ENCODE measurements around the gene C11orf86. TPM values are rescaled to one million over a fixed set of nuclear protein-coding genes. Genes with fewer than 3 reads are reported as not detected.

C11orf86 gene
- total RNA-seq, 1 experiment from 2014 or later = not detected

DNA sequence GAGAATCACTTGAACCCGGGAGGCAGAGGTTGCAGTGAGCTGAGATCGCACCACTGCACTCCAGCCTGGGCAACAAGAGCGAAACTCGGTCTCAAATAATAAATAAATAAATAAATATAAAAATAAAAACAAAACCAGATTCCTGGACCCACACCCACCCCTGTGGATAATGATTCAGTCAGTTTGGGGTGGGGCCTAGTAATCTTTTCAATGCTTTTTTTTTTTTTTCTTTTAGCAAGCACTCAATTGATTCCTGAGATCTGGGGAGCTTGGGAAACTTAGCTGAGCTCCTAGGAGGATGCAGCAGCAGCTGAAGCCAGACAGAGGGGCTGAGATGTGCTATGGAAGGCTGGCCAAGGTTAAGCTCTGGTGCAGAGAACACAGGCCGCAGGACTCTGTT is 12.3 kb upstream of the C11orf86 start:
- H3K27ac ChIP-seq (ENCODE audit: low read depth, low read length, poor library complexity, severe bottlenecking) = no peak overlapping the region
- no TSS peak for BruUV-seq (replicated peaks)
- intact Hi-C loops (cut with micrococcal nuclease; ENCODE audit: unreplicated experiment) = no loop called here
- POLR2A ChIA-PET (ENCODE audit: low non-redundant PET) = interaction anchor here (0.6 kb wide), 1 partner anchor 27 kb away, joined by 6 read pairs; no protein-coding TSS in a partner anchor
- peaks cover 10% of the 10 kb centered on the region for H3K4me1 ChIP-seq (ENCODE audit: insufficient read depth, low read length, poor library complexity, severe bottlenecking)
- no peaks in the 10 kb centered on the region for H3K27me3 ChIP-seq (replicated peaks; ENCODE audit: insufficient read depth, low read depth, low read length, poor library complexity)
- H3K9me3 ChIP-seq (ENCODE audit: low read depth, low read length, poor library complexity, severe bottlenecking) = no peaks in the 10 kb centered on the region
- H3K36me3 ChIP-seq (ENCODE audit: insufficient read depth, low read length, poor library complexity, severe bottlenecking) = no peaks in the 10 kb centered on the region
- TF ChIP-seq EZH2 (IDR thresholded peaks at IDR 0.05; ENCODE audit: borderline replicate concordance, low read depth, low read length, poor library complexity, severe bottlenecking) (no peak), CTCF (conservative IDR thresholded peaks at IDR 0.05; ENCODE audit: low read depth, low read length) (no peak)
- DNase-seq (ENCODE audit: low spot score) = no peak
- no peak overlapping the region for H3K4me3 ChIP-seq (ENCODE audit: low read depth, low read length, poor library complexity, severe bottlenecking)
- CTCF ChIA-PET = interaction anchor here (0.6 kb wide), 1 partner anchor 122 kb away, joined by 12 read pairs; no protein-coding TSS in a partner anchor

- CTCF ChIA-PET = no interaction called here
- POLR2A ChIA-PET (ENCODE audit: low non-redundant PET) = no interaction called here
Measured at GRCh38 chr11:66964495-66964894, 10.6 kb upstream of the C11orf86 start.

GRCh38 chr11:66966351-66966750 is 8.8 kb upstream of the C11orf86 start:
- Histone ChIP-seq H3K27ac (ENCODE audit: low read depth, low read length, poor library complexity, severe bottlenecking) (no peak overlapping the region), H3K9me3 (ENCODE audit: low read depth, low read length, poor library complexity, severe bottlenecking) (no peaks in the 10 kb centered on the region), H3K4me1 (ENCODE audit: insufficient read depth, low read length, poor library complexity, severe bottlenecking) (no peaks in the 10 kb centered on the region), H3K4me3 (ENCODE audit: low read depth, low read length, poor library complexity, severe bottlenecking) (no peak overlapping the region), H3K27me3 (replicated peaks; ENCODE audit: insufficient read depth, low read depth, low read length, poor library complexity) (no peaks in the 10 kb centered on the region), H3K36me3 (ENCODE audit: insufficient read depth, low read length, poor library complexity, severe bottlenecking) (no peaks in the 10 kb centered on the region)
- CTCF ChIA-PET = interaction anchor here (0.5 kb wide), 1 partner anchor 135 kb away, joined by 12 read pairs; no protein-coding TSS in a partner anchor
- TF ChIP-seq CTCF (conservative IDR thresholded peaks at IDR 0.05; ENCODE audit: low read depth, low read length) (no peak), EZH2 (IDR thresholded peaks at IDR 0.05; ENCODE audit: borderline replicate concordance, low read depth, low read length, poor library complexity, severe bottlenecking) (no peak)
- intact Hi-C loops (cut with micrococcal nuclease; ENCODE audit: unreplicated experiment) = no loop called here
- POLR2A ChIA-PET (ENCODE audit: low non-redundant PET) = no interaction called here
- no peak for DNase-seq (ENCODE audit: low spot score)
- BruUV-seq (replicated peaks) = no TSS peak

More at GRCh38 chr11:66964495-66964894, 10.6 kb upstream of the C11orf86 start:
- H3K4me1 ChIP-seq (ENCODE audit: insufficient read depth, low read length, poor library complexity, severe bottlenecking) = peaks cover 2% of the 10 kb centered on the region
- H3K27ac ChIP-seq (ENCODE audit: low read depth, low read length, poor library complexity, severe bottlenecking) = no peak overlapping the region
- no TSS peak for BruUV-seq (replicated peaks)
- no peak for TF ChIP-seq EZH2 (IDR thresholded peaks at IDR 0.05; ENCODE audit: borderline replicate concordance, low read depth, low read length, poor library complexity, severe bottlenecking)
- TF ChIP-seq CTCF (conservative IDR thresholded peaks at IDR 0.05; ENCODE audit: low read depth, low read length) = no peak
- H3K4me3 ChIP-seq (ENCODE audit: low read depth, low read length, poor library complexity, severe bottlenecking) = no peak overlapping the region
- intact Hi-C loops (cut with micrococcal nuclease; ENCODE audit: unreplicated experiment) = no loop called here
- no peaks in the 10 kb centered on the region for H3K27me3 ChIP-seq (replicated peaks; ENCODE audit: insufficient read depth, low read depth, low read length, poor library complexity)
- H3K36me3 ChIP-seq (ENCODE audit: insufficient read depth, low read length, poor library complexity, severe bottlenecking) = no peaks in the 10 kb centered on the region
- DNase-seq (ENCODE audit: low spot score) = no peak
- H3K9me3 ChIP-seq (ENCODE audit: low read depth, low read length, poor library complexity, severe bottlenecking) = no peaks in the 10 kb centered on the region
